ENCODE data around the gene NDEL1. TPM values are rescaled to one million over a fixed set of nuclear protein-coding genes. Genes with fewer than 3 reads are reported as not detected.

NDEL1 gene
- total and polyA plus RNA-seq, 4 donors = 15.3 to 52.3 (median 35.4) TPM

GRCh38 chr17:8466873-8467272 is 31.2 kb downstream of the NDEL1 start (continued):
- TF ChIP-seq SP1 (IDR thresholded peaks at IDR 0.05) (no peak), FOXA2 (IDR thresholded peaks at IDR 0.05) (no peak), NR2F2 (IDR thresholded peaks at IDR 0.05) (no peak)

- no peaks in the 10 kb centered on the region for H3K9me3 ChIP-seq (ENCODE audit: control insufficient read depth in 4 of 4, low read length in 3 of 4)
- H3K27me3 ChIP-seq (ENCODE audit: control insufficient read depth in 4 of 4, insufficient read depth in 4 of 4, low read length in 3 of 4) = no peaks in the 10 kb centered on the region
- H3K9ac ChIP-seq (ENCODE audit: low read depth in 1 of 2, low read length in 2 of 2) = no peak overlapping the region
- peaks cover 12 to 48% (median 38%) of the 10 kb centered on the region in 4 donors for H3K36me3 ChIP-seq (ENCODE audit: control insufficient read depth in 4 of 4, insufficient read depth in 3 of 4, low read depth in 1 of 4, low read length in 3 of 4)
- DNase-seq (ENCODE audit: low spot score) = no peak
- no peak overlapping the region for H3K27ac ChIP-seq (ENCODE audit: low read depth in 1 of 2, low read length in 2 of 2)
- no peak for TF ChIP-seq JUND (IDR thresholded peaks at IDR 0.05)
- no peak for TF ChIP-seq ATF3 (IDR thresholded peaks at IDR 0.05)
- TF ChIP-seq RXRA (IDR thresholded peaks at IDR 0.05) = no peak
- no peak for TF ChIP-seq EGR1 (IDR thresholded peaks at IDR 0.05; ENCODE audit: low read depth in 2 of 2)
- TF ChIP-seq, protein P1, sequence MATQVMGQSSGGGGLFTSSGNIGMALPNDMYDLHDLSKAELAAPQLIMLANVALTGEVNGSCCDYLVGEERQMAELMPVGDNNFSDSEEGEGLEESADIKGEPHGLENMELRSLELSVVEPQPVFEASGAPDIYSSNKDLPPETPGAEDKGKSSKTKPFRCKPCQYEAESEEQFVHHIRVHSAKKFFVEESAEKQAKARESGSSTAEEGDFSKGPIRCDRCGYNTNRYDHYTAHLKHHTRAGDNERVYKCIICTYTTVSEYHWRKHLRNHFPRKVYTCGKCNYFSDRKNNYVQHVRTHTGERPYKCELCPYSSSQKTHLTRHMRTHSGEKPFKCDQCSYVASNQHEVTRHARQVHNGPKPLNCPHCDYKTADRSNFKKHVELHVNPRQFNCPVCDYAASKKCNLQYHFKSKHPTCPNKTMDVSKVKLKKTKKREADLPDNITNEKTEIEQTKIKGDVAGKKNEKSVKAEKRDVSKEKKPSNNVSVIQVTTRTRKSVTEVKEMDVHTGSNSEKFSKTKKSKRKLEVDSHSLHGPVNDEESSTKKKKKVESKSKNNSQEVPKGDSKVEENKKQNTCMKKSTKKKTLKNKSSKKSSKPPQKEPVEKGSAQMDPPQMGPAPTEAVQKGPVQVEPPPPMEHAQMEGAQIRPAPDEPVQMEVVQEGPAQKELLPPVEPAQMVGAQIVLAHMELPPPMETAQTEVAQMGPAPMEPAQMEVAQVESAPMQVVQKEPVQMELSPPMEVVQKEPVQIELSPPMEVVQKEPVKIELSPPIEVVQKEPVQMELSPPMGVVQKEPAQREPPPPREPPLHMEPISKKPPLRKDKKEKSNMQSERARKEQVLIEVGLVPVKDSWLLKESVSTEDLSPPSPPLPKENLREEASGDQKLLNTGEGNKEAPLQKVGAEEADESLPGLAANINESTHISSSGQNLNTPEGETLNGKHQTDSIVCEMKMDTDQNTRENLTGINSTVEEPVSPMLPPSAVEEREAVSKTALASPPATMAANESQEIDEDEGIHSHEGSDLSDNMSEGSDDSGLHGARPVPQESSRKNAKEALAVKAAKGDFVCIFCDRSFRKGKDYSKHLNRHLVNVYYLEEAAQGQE (IDR thresholded peaks at IDR 0.05) = no peak
- TF ChIP-seq SP1 (IDR thresholded peaks at IDR 0.05) = no peak
- no peak for TF ChIP-seq RAD21 (IDR thresholded peaks at IDR 0.05)
- TF ChIP-seq, protein P2, sequence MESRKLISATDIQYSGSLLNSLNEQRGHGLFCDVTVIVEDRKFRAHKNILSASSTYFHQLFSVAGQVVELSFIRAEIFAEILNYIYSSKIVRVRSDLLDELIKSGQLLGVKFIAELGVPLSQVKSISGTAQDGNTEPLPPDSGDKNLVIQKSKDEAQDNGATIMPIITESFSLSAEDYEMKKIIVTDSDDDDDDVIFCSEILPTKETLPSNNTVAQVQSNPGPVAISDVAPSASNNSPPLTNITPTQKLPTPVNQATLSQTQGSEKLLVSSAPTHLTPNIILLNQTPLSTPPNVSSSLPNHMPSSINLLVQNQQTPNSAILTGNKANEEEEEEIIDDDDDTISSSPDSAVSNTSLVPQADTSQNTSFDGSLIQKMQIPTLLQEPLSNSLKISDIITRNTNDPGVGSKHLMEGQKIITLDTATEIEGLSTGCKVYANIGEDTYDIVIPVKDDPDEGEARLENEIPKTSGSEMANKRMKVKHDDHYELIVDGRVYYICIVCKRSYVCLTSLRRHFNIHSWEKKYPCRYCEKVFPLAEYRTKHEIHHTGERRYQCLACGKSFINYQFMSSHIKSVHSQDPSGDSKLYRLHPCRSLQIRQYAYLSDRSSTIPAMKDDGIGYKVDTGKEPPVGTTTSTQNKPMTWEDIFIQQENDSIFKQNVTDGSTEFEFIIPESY (IDR thresholded peaks at IDR 0.05) = no peak
- TF ChIP-seq HNF4A (conservative IDR thresholded peaks at IDR 0.05) = no peak
- TF ChIP-seq FOXA1 (IDR thresholded peaks at IDR 0.05) = no peak
- TF ChIP-seq HNF4G (IDR thresholded peaks at IDR 0.05) = no peak
- H3K4me3 ChIP-seq (ENCODE audit: low read depth in 1 of 3, low read length in 3 of 3) = no peak overlapping the region
- 76% methylated on average over 16 of the region's 16 CpGs for WGBS
- H3K4me1 ChIP-seq (ENCODE audit: control insufficient read depth in 4 of 4, insufficient read depth in 4 of 4, low read length in 3 of 4) = peaks cover 4 to 28% (median 19%) of the 10 kb centered on the region in 4 donors
Observed at GRCh38 chr17:8467527-8467926, 31.8 kb downstream of the NDEL1 start.

DNA sequence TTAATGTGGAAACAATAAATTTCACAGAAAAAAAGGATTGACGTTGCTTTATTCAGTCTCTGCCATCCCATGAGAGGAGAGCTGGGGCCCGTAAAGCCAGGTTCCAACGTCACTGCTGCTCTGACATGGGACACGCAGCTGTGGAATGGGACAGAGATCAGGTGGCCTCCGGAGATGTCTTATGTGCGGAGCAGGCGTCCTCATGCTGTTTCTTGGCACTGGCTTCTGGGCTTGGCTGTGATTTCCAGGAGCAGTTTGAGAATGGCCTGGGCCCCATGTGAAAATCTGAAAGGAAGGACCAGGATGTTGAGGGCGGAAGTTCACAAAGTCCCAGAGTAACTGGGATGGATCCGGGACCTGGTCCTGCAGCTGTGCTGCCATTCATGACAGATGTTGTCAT is 32.4 kb downstream of the NDEL1 start:
- Histone ChIP-seq H3K9me3 (ENCODE audit: control insufficient read depth in 4 of 4, low read length in 3 of 4) (no peaks in the 10 kb centered on the region), H3K4me3 (ENCODE audit: low read depth in 1 of 3, low read length in 3 of 3) (no peak overlapping the region), H3K27ac (ENCODE audit: low read depth in 1 of 2, low read length in 2 of 2) (no peak overlapping the region), H3K36me3 (ENCODE audit: control insufficient read depth in 4 of 4, insufficient read depth in 3 of 4, low read depth in 1 of 4, low read length in 3 of 4) (peaks cover 12 to 44% (median 38%) of the 10 kb centered on the region in 4 donors), H3K4me1 (ENCODE audit: control insufficient read depth in 4 of 4, insufficient read depth in 4 of 4, low read length in 3 of 4) (peaks cover 4 to 28% (median 19%) of the 10 kb centered on the region in 4 donors), H3K9ac (ENCODE audit: low read depth in 1 of 2, low read length in 2 of 2) (no peak overlapping the region), H3K27me3 (ENCODE audit: control insufficient read depth in 4 of 4, insufficient read depth in 4 of 4, low read length in 3 of 4) (no peaks in the 10 kb centered on the region)
- 91% methylated on average over 9 of the region's 9 CpGs for WGBS
- DNase-seq (ENCODE audit: low spot score) = no peak
- TF ChIP-seq, protein P2 (IDR thresholded peaks at IDR 0.05) = no peak
- TF ChIP-seq RAD21 (IDR thresholded peaks at IDR 0.05) = no peak
- TF ChIP-seq HNF4A (conservative IDR thresholded peaks at IDR 0.05) = no peak
